Activated CD8-positive, alpha-beta memory T cell treated with anti-CD3 and anti-CD28 coated beads, Interleukin-2, amount 50 U/mL, for 1 hour (primary cell): Measurements from ENCODE around the gene HEXIM2.
A peak's percentile ranks its signal among the peaks of the same experiment; 100 is the strongest.

Experiments used
- DNase-seq: peaks from one replicate; pipeline ENCODE4 v3.0.0-alpha.2; 2020; ENCODE audit errors: extremely low read depth

HEXIM2 gene

DNA sequence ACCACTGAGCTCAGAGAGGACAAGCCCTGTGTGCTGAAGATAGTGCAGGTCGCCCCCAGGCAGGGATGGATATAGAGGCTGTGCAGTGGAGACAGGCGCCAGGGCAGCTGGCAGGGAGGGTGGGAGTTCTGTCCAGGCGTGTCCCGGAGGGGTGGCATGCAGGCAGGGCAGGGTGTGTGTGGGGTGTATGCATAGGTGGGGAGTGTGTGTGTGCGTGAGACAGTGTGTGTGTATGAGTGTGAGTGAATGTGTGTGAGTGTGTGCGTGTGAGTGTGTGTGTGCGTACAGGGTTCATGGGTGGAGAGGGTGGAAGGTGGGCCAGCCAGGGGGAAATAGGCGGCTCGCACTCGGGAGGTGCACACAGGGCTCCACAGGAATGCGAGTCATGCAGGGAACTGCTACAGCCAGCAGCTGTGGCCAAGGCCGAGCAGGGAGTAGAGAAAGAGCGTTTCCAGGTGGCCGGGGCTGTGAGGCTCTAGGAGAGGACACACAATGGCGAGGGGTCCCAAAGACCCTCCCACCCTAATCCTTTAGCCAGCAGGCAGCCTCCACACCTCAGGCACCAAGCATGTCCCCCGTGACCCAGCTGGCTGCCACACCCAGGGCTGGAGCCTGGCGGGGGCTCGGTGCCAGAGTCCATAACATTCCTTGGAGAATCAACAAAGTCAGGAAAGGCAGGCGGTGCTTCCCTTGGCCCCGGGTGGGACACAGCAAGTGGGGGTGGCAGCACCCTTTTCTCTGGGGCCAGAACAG is 34.0 kb upstream of the HEXIM2 start:
- DNase-seq = no peak

DNA sequence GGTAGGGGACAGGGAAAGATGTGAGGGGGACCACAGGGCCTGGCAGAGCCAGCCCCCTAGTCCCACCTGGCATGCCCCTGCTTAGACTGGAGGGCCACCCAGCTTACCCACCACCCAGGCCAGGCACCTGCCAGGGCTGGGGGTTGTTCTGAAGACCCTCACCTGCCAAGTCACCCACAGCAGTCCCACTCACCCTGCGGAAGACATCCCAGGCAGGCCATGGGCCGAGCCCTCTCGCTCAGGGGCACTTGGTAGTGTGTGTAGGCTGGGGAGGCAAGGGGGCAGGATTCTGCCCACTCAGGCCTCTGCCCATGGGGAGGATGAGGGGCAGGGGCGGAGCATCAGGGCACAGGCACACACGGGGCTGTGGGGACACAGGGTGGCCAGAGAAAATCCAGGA is 33.3 kb upstream of the HEXIM2 start:
- DNase-seq = no peak

DNA sequence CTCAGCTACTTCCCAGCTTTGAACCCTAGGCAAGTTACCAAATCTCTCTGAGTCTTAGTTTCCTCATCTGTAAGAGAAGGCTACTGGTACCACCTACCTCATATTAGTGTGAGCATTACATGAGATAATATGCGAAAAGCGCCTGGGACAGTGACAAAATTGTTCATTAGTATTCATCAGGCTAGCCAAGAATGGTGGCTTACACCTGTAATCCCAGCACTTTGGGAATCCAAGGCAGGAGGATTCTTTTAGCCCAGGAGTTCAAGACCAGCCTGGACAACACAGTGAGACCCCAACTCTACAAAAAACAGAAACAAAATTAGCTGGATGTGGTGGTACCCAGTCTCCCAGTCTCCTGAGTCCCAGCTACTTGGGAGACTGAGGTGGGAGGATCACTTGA is 32.7 kb upstream of the HEXIM2 start:
- no peak for DNase-seq

DNA sequence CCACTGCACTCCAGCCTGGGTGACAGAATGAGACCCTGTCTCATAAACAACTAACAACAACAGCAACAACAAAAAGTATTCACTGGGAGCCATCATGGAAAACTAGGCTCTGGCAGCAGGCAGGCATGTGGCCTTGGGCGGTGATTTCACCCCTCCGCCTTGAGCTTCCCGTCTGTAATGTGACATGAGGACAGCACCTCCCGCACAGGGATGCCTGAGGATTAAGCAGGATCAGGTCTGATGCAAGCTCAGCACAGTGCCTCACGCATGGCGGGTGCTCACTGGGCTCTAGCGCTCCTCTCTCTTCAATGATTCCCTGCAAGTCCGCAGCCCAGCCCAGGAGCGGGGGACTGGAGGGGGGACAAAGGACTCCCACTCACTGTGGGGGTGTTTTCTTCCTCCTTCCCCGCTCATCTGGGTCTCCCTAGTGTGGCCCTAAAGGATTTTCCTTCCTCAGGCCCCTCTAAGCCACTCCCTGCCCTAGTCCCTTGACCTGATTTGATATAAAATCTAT is 32.2 kb upstream of the HEXIM2 start:
- DNase-seq = no peak

DNA sequence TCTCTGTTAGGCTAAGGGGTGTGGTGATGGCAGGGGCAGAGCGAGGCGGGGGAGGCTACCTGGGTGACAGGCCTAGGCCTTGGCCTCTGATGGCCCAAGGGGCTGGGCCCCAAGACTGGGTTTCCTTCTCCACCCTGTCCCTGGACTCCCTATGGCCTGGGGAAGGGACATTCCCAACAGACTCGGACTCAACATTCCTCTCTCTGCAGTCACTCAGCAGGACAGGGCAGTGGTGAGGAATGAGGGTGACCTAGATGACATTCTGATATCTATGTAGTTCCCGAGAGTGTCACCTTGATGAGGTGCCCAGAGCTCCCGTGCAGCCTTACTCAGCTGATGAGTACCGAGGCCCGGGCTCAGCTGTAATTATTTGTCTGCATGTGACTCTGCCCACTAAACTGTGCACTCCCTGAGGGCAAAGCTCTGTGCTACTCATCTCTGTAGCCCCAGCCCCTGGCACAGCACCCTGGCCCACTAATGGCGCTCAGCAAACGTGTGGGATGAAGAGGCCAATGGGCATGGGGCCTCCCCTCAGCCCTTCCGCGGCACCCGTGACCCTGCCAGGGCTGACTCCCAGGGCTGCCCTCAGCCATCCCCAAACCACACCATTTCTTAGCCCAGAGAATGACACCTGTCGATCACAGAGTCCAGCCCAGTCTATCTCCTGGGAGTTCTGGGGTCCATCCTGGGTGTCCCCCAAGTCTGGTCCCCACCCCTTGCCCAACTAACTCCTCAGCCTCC is 31.6 kb upstream of the HEXIM2 start:
- no peak for DNase-seq

DNA sequence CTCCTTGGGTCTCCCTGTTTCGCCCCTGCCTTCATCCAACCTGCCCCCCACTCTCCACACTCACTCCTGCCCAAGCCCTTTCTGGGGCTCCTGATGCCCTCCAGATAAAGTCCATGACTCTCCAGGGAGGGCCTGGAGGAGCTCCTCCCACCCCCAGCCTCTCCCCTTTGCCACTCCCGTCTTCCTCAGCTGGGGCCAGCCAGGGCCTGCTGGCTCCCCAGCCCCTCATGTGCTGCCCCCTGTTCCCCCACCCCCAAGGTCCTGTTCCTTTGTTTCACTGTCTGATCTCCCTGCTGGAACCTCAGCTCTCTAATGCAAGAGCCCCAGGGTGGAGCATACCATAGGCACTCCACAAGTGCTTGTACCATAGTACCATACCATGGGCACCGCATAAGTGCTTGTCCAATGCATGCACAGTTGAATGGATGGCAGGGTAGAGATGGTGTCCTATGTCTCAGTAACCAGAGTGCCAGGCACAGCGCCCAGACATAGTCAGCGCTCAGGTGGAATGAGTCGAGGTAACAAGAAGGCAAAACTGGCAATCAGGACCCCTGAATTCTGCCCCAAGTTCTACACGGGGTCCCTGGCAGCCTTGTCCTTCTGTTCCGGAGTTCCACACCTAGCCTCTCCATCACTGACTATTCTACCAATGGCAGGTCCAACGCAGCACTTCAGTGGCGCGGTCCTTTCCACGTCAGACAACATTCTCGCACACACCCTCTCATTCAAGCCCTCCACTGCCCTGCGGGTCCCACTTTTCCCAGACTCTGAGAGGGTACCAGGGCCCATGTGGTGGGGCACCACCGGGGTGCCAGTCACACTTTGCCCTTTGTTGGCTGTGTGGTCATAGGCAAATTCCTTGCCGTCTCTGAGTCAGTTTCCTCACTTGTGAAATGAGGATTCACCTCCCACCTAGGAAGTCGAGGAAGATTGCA is 30.7 kb upstream of the HEXIM2 start:
- DNase-seq = no peak

DNA sequence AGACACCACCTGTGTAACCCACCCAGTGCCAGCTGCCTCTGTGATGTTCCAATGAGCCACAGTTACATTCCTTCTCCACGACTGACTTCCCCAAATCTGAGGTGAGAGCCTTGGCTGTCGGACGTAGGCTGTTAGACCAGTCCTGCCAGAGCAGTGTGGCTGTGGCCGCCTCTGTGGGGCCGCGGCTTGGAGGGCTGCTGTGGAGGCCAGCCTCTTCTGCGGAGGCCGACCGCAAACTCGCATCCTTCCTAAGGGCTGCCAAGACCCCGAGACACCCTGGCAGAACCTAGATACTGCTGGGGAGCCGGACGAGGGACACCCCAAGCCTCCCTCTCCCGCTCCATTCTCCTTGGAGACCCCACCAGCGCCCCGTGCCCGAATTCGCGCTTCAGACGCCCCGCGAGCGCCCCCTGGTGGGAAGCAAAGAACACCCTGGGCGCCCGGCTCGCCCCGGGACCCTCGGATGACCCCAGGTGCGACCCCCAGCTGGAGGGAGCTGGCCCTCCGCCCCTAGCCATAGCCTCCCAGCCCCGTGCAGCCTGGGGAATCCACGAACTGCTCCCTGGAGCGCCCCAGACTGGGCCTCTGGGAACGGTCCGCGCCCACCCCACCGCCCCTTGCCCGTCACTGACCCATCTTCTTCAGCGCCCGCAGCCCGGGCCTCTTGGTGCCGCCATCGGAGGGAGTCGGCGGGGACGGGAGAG is 29.9 kb upstream of the HEXIM2 start:
- DNase-seq = no peak

DNA sequence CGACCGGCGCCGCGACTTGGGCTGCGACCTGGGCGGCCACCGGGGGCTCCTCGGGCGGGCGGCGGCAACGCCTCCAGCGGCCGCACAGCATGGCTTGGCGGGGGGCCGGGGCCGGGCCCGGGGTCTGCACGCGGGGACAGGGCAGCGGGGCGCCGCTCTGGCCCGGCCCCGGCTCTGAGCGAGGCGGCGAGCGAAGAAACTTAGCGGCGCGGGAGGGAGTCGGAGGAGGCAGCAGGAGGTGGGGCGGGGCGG is 29.4 kb upstream of the HEXIM2 start, which contains the start of gene PLCD3:
Gene PLCD3 (minus strand): TSS at position 196 of the 252 bp plus-strand sequence. CDS start 105 bp downstream, at position 91.
- DNase-seq = no peak

DNA sequence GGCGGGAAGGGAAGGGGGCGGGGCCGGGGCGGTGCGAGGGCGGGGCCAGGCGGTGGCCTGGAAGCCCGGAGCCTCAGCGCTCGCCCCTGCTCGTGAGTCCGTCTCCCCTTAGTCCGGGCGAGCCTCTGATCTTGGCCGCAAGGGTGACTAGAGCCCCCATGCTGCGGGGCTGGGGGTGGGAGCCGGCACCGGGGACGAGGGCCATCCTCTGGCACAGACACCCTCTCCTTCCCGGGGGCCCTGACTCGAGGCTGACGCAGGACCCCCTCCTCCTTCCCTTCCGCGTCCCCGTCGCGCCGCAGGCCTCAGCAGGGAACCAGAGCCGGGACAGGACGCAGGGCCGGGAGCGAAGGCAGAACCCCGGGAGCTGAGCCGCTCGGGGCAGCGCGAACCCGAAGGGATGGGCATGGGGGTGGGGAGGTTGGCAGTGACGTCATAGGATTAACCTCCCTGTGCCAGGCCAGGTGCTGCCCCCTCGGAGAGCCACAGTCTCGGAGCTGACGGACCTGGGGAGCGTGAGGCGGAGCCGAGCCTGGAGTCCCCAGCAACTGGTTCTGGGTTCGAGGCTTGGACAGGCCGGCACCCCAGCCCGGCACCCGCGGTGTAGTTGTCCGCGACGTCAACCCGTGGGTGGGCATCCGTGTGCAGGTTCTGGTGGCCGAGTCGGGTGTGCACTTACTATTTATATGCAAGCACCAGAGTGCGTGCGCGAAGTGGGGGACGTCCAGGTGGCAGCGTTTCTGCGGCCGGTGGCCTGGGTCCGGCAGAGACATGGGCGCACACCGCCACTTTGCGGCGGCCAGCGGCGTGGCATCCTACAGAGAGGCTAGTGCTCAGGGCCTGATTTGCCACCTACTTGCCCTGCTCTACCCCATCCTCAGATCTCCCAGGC is 28.9 kb upstream of the HEXIM2 start:
- no peak for DNase-seq

DNA sequence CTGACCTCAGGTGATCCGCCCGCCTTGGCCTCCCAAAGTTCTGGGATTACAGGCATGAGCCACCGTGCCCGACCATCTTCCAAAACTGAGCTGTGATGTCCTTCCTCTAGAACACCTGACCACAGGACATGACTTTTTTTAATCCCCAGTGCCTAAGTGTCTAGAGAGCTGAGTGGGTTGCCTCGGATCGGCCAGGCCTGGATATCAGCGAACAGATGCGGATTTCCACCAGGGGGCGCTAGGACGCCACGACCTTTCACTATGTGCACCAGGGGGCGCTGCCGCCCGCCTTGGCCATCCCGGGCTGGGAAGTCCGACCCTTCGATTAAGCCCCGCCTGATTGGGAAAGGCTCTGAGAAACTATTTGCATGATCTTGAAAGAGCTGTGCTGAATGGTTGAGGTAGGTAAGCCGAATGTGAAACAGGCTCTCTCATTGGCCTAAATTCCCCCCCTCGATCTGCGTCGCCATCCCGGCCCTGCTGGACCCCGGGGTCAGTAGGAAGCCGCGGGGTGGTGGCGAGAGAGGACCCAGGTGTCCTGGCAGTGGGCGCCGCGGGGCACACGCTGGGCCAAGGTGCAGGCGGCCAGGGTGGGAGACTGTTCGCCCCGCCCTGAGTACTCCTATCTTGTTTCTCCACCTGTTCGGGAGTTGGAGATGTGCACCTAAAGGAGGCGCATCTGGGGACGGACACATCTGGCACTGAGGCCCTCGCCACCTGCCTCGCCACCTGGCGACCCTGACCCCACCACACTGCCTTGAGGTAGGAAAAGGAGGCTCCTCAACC is 26.3 kb upstream of the HEXIM2 start, which contains the start of gene ACBD4:
Gene ACBD4 (plus strand): TSS at position 496 of the 786 bp plus-strand sequence. CDS start 458 bp downstream, outside the sequence.
- peak; percentile 96 for DNase-seq

DNA sequence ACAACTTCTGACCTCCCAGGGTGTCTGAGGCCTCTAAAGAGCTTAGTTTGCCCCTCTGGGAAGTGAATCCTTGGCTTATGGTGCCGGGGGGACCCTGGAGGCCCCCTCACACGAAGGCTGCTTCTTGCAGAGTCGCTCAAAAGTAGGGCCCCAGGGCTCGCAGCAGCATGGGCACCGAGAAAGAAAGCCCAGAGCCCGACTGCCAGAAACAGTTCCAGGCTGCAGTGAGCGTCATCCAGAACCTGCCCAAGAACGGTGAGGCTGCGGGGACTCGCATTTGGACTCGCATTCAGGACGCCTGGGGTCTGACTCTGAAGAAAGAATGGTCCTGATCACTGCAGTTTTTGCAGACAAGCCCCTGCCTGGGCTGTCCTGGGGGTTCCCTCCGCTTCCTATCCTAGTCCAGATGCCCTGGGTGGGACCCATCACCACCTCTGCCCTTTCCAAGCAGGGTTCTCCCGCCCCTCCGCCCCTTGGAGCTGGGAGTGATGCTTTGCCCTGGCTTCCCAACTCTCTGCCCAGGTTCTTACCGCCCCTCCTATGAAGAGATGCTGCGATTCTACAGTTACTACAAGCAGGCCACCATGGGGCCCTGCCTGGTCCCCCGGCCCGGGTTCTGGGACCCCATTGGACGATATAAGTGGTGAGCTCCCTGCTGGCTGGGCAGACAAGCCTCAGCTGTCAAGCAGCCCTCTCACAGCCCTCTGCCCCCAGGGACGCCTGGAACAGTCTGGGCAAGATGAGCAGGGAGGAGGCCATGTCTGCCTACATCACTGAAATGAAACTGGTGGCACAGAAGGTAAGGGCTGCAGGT is 25.5 kb upstream of the HEXIM2 start:
- DNase-seq = no peak

DNA sequence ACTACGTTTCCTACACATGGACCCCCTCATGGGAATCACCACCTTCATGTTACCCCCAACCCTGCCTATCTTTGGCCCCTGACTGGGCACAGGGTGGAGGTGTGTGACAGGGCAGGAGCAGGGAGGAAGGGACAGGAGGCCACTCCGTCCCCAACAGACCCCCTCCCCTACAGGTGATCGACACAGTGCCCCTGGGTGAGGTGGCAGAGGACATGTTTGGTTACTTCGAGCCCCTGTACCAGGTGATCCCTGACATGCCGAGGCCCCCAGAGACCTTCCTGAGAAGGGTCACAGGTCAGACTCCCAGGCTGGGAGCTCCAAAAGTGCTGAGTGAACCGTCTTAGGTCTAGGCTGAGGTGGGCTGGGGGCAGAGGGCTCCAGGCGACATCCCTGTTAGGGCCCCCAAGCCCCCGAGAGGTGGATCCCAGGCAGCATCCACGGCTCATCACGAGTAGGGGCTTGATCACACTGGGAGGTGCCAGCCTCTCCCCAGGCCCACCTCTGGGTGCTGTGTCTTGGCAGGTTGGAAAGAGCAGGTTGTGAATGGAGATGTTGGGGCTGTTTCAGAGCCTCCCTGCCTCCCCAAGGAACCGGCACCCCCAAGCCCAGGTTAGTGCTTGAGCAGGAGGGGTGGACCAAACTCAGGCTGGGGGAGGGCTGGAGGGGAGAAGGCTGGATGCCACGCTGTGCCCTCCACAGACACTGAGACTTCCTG is 24.7 kb upstream of the HEXIM2 start:
- no peak for DNase-seq

DNA sequence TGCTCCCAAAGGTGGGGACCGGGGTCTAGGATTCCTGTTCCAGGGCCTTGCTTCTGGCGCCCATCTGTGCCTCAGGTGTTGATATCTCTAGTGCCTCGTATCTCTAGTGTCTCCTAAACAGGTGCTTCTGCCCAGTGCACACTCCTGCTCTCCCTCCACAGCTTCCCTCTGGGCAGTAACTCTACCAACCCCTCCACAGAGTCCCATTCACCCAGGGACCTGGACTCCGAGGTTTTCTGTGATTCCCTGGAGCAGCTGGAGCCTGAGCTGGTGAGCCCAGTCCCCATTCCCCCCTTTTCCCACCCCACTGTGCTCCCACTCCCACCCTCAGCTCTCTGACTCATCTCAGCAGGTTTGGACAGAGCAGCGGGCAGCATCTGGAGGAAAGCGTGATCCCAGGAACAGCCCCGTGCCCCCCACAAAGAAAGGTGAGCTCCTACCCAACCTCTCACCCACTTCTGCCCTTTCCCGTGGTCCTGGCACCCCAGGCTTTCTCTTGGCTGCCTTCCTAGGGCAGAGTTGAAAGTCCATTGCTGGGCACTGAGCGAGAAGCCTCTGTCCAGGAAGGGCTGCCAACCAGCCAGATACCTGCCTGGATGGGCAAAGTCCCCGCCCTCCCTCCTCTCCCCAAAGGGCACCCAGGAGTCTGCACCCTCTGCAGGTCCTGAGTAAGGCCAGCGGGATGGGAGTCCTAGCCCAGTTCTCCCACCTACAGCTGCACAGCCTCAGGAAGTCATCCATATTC is 23.9 kb upstream of the HEXIM2 start:
- DNase-seq = no peak

DNA sequence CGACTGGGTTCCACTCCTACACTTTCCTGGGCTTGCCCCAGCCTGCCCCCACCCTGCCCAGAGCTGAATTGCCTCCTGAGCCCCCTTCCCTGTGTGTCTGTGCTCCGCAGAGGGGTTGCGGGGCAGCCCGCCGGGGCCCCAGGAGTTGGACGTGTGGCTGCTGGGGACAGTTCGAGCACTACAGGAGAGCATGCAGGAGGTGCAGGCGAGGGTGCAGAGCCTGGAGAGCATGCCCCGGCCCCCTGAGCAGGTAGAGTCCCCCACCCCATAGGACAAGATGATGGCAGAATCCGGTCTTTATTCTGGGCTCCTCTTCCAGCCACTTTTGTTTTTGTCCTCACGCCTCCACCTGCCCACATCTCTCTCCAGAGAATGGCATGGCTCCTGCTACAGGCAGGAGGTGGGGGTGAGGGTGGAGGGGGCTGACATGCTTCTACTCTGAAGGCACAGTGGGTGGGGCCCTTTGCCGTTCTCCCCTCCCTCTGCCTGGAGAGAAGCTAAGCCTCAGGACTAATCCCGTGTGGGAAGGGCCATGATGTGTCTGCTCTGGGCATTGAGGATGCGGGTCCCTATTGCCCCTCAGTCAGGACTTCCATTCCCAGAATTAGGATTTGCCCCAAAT is 22.7 kb upstream of the HEXIM2 start:
- DNase-seq = no peak

DNA sequence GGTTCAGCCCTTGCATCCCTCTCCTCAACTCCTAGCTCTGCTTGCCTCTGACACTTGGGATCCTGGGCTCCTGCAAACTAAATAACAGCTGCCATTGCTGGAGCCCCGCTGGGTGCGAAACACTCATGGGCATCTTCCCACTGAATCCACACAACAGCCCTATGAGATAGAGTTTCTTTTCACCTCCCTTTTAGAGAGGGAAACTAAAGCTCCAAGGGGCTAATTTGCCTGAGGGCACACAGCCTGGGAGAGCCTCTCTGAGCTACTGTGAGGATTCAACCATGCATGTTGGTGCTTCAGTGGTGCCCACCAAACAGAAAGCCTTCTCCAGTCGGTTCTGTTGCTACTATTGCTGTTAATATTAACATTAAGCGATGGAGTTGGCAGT is 22.1 kb upstream of the HEXIM2 start:
- DNase-seq = no peak

DNA sequence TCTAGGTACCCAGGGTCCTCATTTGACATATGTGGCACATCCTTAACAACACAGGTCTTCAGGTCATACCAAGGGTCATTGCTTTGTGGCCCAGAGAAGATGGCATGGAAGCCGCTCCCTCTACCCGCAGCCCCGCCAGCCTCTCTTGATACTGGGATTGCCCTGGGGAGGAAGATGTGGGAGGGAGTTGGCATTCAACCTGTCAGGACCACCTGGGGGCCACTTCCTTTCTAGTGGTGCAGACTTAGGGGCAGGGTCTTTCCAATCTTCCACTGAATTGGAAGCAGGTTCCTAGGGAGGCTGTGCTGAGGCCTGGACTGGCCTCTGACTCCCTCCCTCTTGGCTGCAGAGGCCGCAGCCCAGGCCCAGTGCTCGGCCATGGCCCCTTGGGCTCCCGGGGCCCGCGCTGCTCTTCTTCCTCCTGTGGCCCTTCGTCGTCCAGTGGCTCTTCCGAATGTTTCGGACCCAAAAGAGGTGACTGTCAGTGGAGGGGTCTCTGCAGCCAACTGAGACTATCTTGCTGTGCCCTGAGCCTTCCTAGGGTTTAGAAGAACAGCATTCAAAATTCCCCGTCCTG is 18.5 kb upstream of the HEXIM2 start:
- DNase-seq = no peak

DNA sequence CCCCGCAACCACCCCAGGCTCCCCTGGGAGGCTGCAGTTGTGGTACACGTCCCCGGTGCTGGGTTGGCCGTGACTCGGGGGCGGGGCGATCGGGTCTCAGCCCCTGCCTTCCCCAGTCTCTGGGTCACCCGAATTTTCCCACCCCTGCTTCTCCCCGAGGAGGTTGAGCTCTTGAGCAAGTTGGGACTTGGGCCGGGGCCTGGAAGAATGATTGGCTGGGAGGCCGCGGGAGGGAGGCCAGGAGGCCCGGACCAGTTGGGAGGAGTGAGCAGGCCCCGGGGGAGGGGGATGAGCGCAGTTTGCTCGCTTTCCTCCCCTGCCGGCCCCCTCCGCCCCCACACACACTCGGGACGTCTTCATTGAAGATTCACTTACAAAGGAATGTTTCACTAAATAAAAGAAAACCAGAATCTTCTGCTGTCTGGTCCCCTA is 17.9 kb upstream of the HEXIM2 start:
- DNase-seq = no peak
